HG03439 (cell line): ENCODE data around the gene CFAP97.
A peak's percentile ranks its signal among the peaks of the same experiment; 100 is the strongest.
"Not testable (repeated sequence)": the region's sequence is repeated elsewhere in the genome, so short reads cannot be mapped to it uniquely, and the experiment has no call there.

Source experiments
- ATAC-seq: cut with Tn5 transposase; IDR thresholded peaks from one replicate; pipeline ENCODE4 v1.9.1; 2021; ENCODE audit warnings: mild to moderate bottlenecking, moderate library complexity; ENCODE audit not compliant: unreplicated experiment

Gene CFAP97

GRCh38 chr4:185142912-185143600 lies 60.7 kb downstream of the CFAP97 start, which contains the start of gene SLC25A4:
Gene SLC25A4, plus strand, starts transcription at chr4:185143266. Its CDS starts 107 bp downstream, at chr4:185143373.
- ATAC-seq: peak; percentile 94

GRCh38 chr4:185142564-185142911 lies 61.3 kb downstream of the CFAP97 start:
- no peak for ATAC-seq

- no peak for ATAC-seq
Observed at GRCh38 chr4:185141777-185142176, 62.0 kb downstream of the CFAP97 start.

- ATAC-seq: no peak
Observed at GRCh38 chr4:185139736-185140135, 64.1 kb downstream of the CFAP97 start.

- no peak for ATAC-seq
Observed at GRCh38 chr4:185138161-185138560, 65.6 kb downstream of the CFAP97 start.

- ATAC-seq: no peak
Observed at GRCh38 chr4:185137233-185137925, 66.4 kb downstream of the CFAP97 start.

GRCh38 chr4:185134307-185134869 lies 69.4 kb downstream of the CFAP97 start:
- ATAC-seq: peak; percentile 75

- no peak for ATAC-seq
Observed at GRCh38 chr4:185128272-185129119, 75.3 kb downstream of the CFAP97 start.

- no peak for ATAC-seq
Observed at GRCh38 chr4:185127021-185127925, 76.5 kb downstream of the CFAP97 start.

- ATAC-seq: no peak
Observed at GRCh38 chr4:185124006-185124405, 79.8 kb downstream of the CFAP97 start.

- ATAC-seq: no peak
Observed at GRCh38 chr4:185122681-185123345, 81.0 kb downstream of the CFAP97 start.

GRCh38 chr4:185120631-185120946 lies 83.2 kb downstream of the CFAP97 start:
- ATAC-seq: no peak

- ATAC-seq: no peak
Observed at GRCh38 chr4:185119927-185120630, 83.7 kb downstream of the CFAP97 start.

- ATAC-seq: not testable (repeated sequence)
Observed at GRCh38 chr4:185119467-185119866, 84.3 kb downstream of the CFAP97 start.

- no peak for ATAC-seq
Observed at GRCh38 chr4:185118876-185119275, 84.9 kb downstream of the CFAP97 start.

- no peak for ATAC-seq
Observed at GRCh38 chr4:185117300-185117934, 86.4 kb downstream of the CFAP97 start.

GRCh38 chr4:185115827-185116232 lies 88.0 kb downstream of the CFAP97 start:
- ATAC-seq: no peak

- ATAC-seq: no peak
Observed at GRCh38 chr4:185113340-185113739, 90.5 kb downstream of the CFAP97 start.

GRCh38 chr4:185112104-185112503 lies 91.7 kb downstream of the CFAP97 start:
- ATAC-seq: no peak
